ENCODE results near the gene OTOG.

OTOG gene

GRCh38 chr11:17547051-17547577, at the start of gene OTOG:
OTOG (plus strand) TSS chr11:17547259; CDS start chr11:17547373, 114 bp downstream.
- DNase-seq: peak; percentile 92

- no peak for DNase-seq
These were observed 49.0 kb upstream of the OTOG start for GRCh38 chr11:17498058-17498457.

- peak; percentile 60 for DNase-seq
These were observed 48.6 kb upstream of the OTOG start for GRCh38 chr11:17498475-17498874.

- no peak for DNase-seq
These were observed 46.4 kb upstream of the OTOG start for GRCh38 chr11:17500673-17501072.

- DNase-seq: no peak
These were observed 44.4 kb upstream of the OTOG start for GRCh38 chr11:17502630-17503029.

- DNase-seq: peak; percentile 79
These were observed 42.5 kb upstream of the OTOG start for GRCh38 chr11:17504330-17505107.

- DNase-seq: no peak
These were observed 41.9 kb upstream of the OTOG start for GRCh38 chr11:17505146-17505545.

- no peak for DNase-seq
These were observed 40.7 kb upstream of the OTOG start for GRCh38 chr11:17506314-17506713.

- no peak for DNase-seq
These were observed 40.1 kb upstream of the OTOG start for GRCh38 chr11:17506942-17507341.

- no peak for DNase-seq
These were observed 39.3 kb upstream of the OTOG start for GRCh38 chr11:17507773-17508172.

- no peak for DNase-seq
These were observed 38.8 kb upstream of the OTOG start for GRCh38 chr11:17508306-17508705.

- no peak for DNase-seq
These were observed 38.3 kb upstream of the OTOG start for GRCh38 chr11:17508791-17509190.

- no peak for DNase-seq
These were observed 36.4 kb upstream of the OTOG start for GRCh38 chr11:17510507-17511206.

GRCh38 chr11:17511571-17511970, 35.5 kb upstream of the OTOG start:
- DNase-seq: no peak

GRCh38 chr11:17512101-17512500, 35.0 kb upstream of the OTOG start:
- no peak for DNase-seq

- no peak for DNase-seq
These were observed 33.2 kb upstream of the OTOG start for GRCh38 chr11:17513853-17514252.

GRCh38 chr11:17514476-17514875, 32.6 kb upstream of the OTOG start:
- no peak for DNase-seq

GRCh38 chr11:17515443-17516176, 31.4 kb upstream of the OTOG start:
- DNase-seq: no peak

GRCh38 chr11:17516551-17517150, 30.4 kb upstream of the OTOG start:
- DNase-seq: no peak

- DNase-seq: no peak
These were observed 29.9 kb upstream of the OTOG start for GRCh38 chr11:17517186-17517585.

GRCh38 chr11:17518366-17518765, 28.7 kb upstream of the OTOG start:
- DNase-seq: no peak

GRCh38 chr11:17519061-17519885, 27.8 kb upstream of the OTOG start:
- DNase-seq: no peak

All from islet precursor cell (in vitro differentiated cells).